Panc1 (cell line): ENCODE measurements around the gene ITPR2. TPM values are rescaled to one million over a fixed set of nuclear protein-coding genes. Genes with fewer than 3 reads are reported as not detected.
A peak's percentile ranks its signal among the peaks of the same experiment; 100 is the strongest.

Experiments used
- ATAC-seq: fragments of 200-7000 bp; cut with Tn5 transposase; 2 replicates; pipeline ENCODE4 v1.9.1; 2020; ENCODE audit warnings: mild to moderate bottlenecking, moderate library complexity
- BruUV-seq: library from RNA; stranded (reverse); fragments of 400-500 nt; replicated peaks from 2 replicates; lab custom pipeline; 2021; lab: Mats Ljungman, UMichigan
- CTCF ChIA-PET: fragments of 300-600 bp; sonication (Branson Sonifier 250); formaldehyde crosslinking; loops from one replicate; lab custom pipeline; 2022; ENCODE audit warnings: antibody characterized with exemption; lab: Charles Lee
- POLR2A ChIA-PET: fragments of 300-600 bp; sonication (Branson Sonifier 250); formaldehyde crosslinking; loops from one replicate; lab custom pipeline; 2022; ENCODE audit warnings: antibody characterized with exemption; lab: Charles Lee
- DNase-seq: peaks from one replicate; pipeline ENCODE4 v3.0.0-alpha.2; 2010; ENCODE audit warnings: low read depth, low spot score
- H3K27ac ChIP-seq: 2 replicates; pipeline ENCODE4 v1.5.1; 2011; ENCODE audit warnings: mild to moderate bottlenecking, low read length, inconsistent platforms
- H3K27me3 ChIP-seq: fragments of 200-500 bp; sonication (Bioruptor generic); 2 replicates; pipeline ENCODE4 v1.6.0; 2014; ENCODE audit warnings: low read length, inconsistent platforms; ENCODE audit not compliant: control insufficient read depth, insufficient read depth
- H3K36me3 ChIP-seq: fragments of 200-500 bp; sonication (Bioruptor generic); 2 replicates; pipeline ENCODE4 v1.5.1; 2014; ENCODE audit warnings: inconsistent platforms, mild to moderate bottlenecking, low read length, moderate library complexity; ENCODE audit not compliant: control insufficient read depth, insufficient read depth
- H3K4me1 ChIP-seq: 2 replicates; pipeline ENCODE4 v1.5.1; 2011; ENCODE audit warnings: inconsistent platforms, mild to moderate bottlenecking, low read length, moderate library complexity; ENCODE audit not compliant: control insufficient read depth, insufficient read depth
- H3K4me3 ChIP-seq, 2 experiments: 2 replicates each; pipeline ENCODE4 v1.5.1; 2011 to 2012; ENCODE audit warnings: low read depth in 2 of 2, low read length in 2 of 2, mild to moderate bottlenecking in 2 of 2, inconsistent platforms in 1 of 2, moderate library complexity in 1 of 2
- H3K9me3 ChIP-seq: fragments of 200-500 bp; sonication (Bioruptor generic); 2 replicates; pipeline ENCODE4 v1.5.1; 2014; ENCODE audit warnings: low read depth, mild to moderate bottlenecking, inconsistent platforms, low read length, moderate library complexity; ENCODE audit not compliant: control insufficient read depth, insufficient read depth
- CTCF ChIP-seq: fragments of 450-650 bp; IDR thresholded peaks from 2 replicates; pipeline ENCODE4 v1.5.1; 2017; ENCODE audit warnings: mild to moderate bottlenecking
- POLR2AphosphoS5 ChIP-seq: IDR thresholded peaks from 2 replicates; pipeline ENCODE4 v1.6.1; 2012; ENCODE audit warnings: mild to moderate bottlenecking, low read depth, low read length, moderate library complexity
- SIN3A ChIP-seq: IDR thresholded peaks from 2 replicates; pipeline ENCODE4 v1.6.1; 2012; ENCODE audit warnings: low read depth, mild to moderate bottlenecking, low read length, moderate library complexity, borderline replicate concordance; ENCODE audit not compliant: insufficient read depth
- TCF7L2 ChIP-seq: IDR thresholded peaks from 2 replicates; pipeline ENCODE4 v1.6.1; 2011; ENCODE audit warnings: mild to moderate bottlenecking, low read depth, low read length, inconsistent platforms
- in situ Hi-C: cut with HindIII; loops from 2 replicates; pipeline ENCODE4 v1.10.0; 2016; ENCODE audit warnings: low sequenced_read_pairs, low pct_unique_long_range_greater_than_20kb
- intact Hi-C: fragments of 100-400 bp; cut with micrococcal nuclease; formaldehyde crosslinking; loops from one replicate; pipeline ENCODE4 v1.10.0; 2022; ENCODE audit not compliant: unreplicated experiment
- total RNA-seq: library from RNA; stranded (reverse); gene quantifications from one replicate; pipeline ENCODE4 v1.2.1, GENCODE V29; 2021; ENCODE audit not compliant: unreplicated experiment
- TF ChIP-seq, protein P1 (sequence below), 2 experiments: IDR thresholded peaks; 2 replicates each; pipeline ENCODE4 v1.6.1; 2011 to 2012; ENCODE audit warnings: low read depth in 2 of 2, control low read depth in 1 of 2, low read length in 1 of 2, mild to moderate bottlenecking in 1 of 2, moderate library complexity in 1 of 2; ENCODE audit not compliant: insufficient read depth in 1 of 2

Gene ITPR2
- total RNA-seq, 1 experiment from 2014 or later = 41.8 TPM

DNA sequence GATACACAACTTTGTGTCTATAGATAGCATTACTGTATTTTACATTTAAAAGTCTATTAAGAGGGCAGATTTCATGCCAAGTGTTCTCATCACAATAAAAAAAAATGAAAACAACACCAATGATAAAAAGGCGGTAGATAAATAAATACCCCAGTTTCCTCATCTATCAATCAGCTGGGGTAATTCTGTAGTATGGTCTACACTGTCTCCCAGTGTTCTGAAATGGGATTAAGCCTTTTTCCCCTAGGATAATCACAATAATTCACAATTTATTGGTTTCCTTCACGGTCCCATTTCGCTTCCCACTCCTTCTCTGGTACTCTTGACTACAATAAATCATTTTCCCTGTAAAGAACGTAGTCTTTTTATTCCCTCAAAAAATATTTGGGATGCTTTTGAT is 523.4 kb downstream of the ITPR2 start:
- H3K36me3 ChIP-seq = no peaks in the 10 kb centered on the region
- no peak overlapping the region for H3K27ac ChIP-seq
- TF ChIP-seq CTCF (peak; percentile 56; the same call in 1 of the 2 replicates), TCF7L2 (no peak), POLR2AphosphoS5 (no peak)
- peaks cover 4% of the 10 kb centered on the region; the same call in 1 of the 2 replicates for H3K9me3 ChIP-seq
- H3K27me3 ChIP-seq = no peaks in the 10 kb centered on the region
- ChIA-PET CTCF (no interaction called here), POLR2A (no interaction called here)
- intact Hi-C loops = no loop called here
- in situ Hi-C loops = no loop called here
- DNase-seq = no peak
- no peak overlapping the region for H3K4me3 ChIP-seq
- no peak for ATAC-seq
- no peaks in the 10 kb centered on the region for H3K4me1 ChIP-seq
- no TSS peak for BruUV-seq

DNA sequence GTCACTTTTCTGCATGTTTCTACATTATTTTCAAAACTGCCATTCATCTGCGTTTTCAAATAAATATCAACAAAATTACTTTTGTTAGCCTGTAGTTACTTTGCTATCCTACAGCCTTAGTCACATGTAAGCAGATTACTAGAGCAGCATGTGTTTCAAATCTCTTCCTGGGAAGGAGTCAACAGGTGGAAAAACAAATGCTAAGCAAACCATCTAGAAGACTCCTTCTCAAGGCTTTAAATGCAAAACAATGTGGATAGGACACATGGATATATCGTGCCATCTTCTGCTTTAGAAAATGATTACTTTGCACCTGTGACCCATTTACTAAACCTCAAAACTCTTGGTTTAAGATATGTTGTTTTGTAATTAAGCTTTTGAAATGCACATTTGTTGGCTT is 528.7 kb downstream of the ITPR2 start:
- DNase-seq (no peak), ATAC-seq (no peak)
- H3K4me3 ChIP-seq = no peak overlapping the region
- intact Hi-C loops (no loop called here), in situ Hi-C loops (no loop called here)
- H3K9me3 ChIP-seq = peaks cover 4% of the 10 kb centered on the region; the same call in 1 of the 2 replicates
- BruUV-seq = no TSS peak
- ChIA-PET CTCF (interaction anchor here (0.7 kb wide), 1 partner anchor 216 kb away, joined by 3 read pairs; no protein-coding TSS in a partner anchor), POLR2A (no interaction called here)
- peaks cover 5% of the 10 kb centered on the region for H3K4me1 ChIP-seq
- TF ChIP-seq CTCF = no peak
- TF ChIP-seq SIN3A = no peak
- TF ChIP-seq TCF7L2 = no peak
- TF ChIP-seq POLR2AphosphoS5 = no peak
- TF ChIP-seq, protein P1, sequence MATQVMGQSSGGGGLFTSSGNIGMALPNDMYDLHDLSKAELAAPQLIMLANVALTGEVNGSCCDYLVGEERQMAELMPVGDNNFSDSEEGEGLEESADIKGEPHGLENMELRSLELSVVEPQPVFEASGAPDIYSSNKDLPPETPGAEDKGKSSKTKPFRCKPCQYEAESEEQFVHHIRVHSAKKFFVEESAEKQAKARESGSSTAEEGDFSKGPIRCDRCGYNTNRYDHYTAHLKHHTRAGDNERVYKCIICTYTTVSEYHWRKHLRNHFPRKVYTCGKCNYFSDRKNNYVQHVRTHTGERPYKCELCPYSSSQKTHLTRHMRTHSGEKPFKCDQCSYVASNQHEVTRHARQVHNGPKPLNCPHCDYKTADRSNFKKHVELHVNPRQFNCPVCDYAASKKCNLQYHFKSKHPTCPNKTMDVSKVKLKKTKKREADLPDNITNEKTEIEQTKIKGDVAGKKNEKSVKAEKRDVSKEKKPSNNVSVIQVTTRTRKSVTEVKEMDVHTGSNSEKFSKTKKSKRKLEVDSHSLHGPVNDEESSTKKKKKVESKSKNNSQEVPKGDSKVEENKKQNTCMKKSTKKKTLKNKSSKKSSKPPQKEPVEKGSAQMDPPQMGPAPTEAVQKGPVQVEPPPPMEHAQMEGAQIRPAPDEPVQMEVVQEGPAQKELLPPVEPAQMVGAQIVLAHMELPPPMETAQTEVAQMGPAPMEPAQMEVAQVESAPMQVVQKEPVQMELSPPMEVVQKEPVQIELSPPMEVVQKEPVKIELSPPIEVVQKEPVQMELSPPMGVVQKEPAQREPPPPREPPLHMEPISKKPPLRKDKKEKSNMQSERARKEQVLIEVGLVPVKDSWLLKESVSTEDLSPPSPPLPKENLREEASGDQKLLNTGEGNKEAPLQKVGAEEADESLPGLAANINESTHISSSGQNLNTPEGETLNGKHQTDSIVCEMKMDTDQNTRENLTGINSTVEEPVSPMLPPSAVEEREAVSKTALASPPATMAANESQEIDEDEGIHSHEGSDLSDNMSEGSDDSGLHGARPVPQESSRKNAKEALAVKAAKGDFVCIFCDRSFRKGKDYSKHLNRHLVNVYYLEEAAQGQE (IDR thresholded peaks at IDR 0.05; ENCODE audit: insufficient read depth in 1 of 2, low read depth in 2 of 2, low read length in 1 of 2) = no peak
- H3K27me3 ChIP-seq = no peaks in the 10 kb centered on the region
- H3K36me3 ChIP-seq = no peaks in the 10 kb centered on the region
- H3K27ac ChIP-seq = no peak overlapping the region
